ENCODE measurements around the gene C15orf39. TPM values are rescaled to one million over a fixed set of nuclear protein-coding genes. Genes with fewer than 3 reads are reported as not detected.

The C15orf39 gene
- total and polyA plus RNA-seq, 2 experiments from 2014 or later, result 13.4 to 54.1 TPM

- no peak for TF ChIP-seq ZNF462 (CRISPR knock-in tag; IDR thresholded peaks at IDR 0.05)
- no peak for TF ChIP-seq STAT1 (IDR thresholded peaks at IDR 0.05; ENCODE audit: unreplicated experiment)
- no peak for TF ChIP-seq ZNF331 (CRISPR knock-in tag; IDR thresholded peaks at IDR 0.05; ENCODE audit: low read depth)
- TF ChIP-seq CREB1 (CRISPR knock-in tag; IDR thresholded peaks at IDR 0.05; ENCODE audit: low read depth), result no peak
- TF ChIP-seq ETS1 (IDR thresholded peaks at IDR 0.05), result no peak
These were observed 27.0 kb upstream of the C15orf39 start (continued) for GRCh38 chr15:75174729-75175128.

GRCh38 chr15:75176396-75176761 is 25.3 kb upstream of the C15orf39 start:
- Mint-ChIP-seq H3K4me1 (peaks cover 27% of the 10 kb centered on the region), H3K27me3 (ENCODE audit: insufficient read depth, low read depth, poor library complexity) (peaks cover 25% of the 10 kb centered on the region), H3K27ac (no peak overlapping the region), H3K36me3 (ENCODE audit: low read depth) (no peaks in the 10 kb centered on the region), H3K9me3 (no peaks in the 10 kb centered on the region), H3K4me3 (no peak overlapping the region)
- Histone ChIP-seq H3K9me2 (ENCODE audit: insufficient read depth) (no peaks in the 10 kb centered on the region), H3K79me2 (replicated peaks; ENCODE audit: insufficient read depth) (no peaks in the 10 kb centered on the region), H3K27ac (ENCODE audit: low read depth) (no peak overlapping the region), H3K4me2 (no peak overlapping the region), H3K4me3 (no peak overlapping the region), H2AFZ (no peak overlapping the region), H4K20me1 (replicated peaks; ENCODE audit: insufficient read depth) (no peaks in the 10 kb centered on the region), H3K36me3 (ENCODE audit: insufficient read depth) (no peaks in the 10 kb centered on the region), H3K27me3 (ENCODE audit: insufficient read depth) (peaks cover 14% of the 10 kb centered on the region), H3F3A (replicated peaks; ENCODE audit: low read depth) (0 out of 2 replicates have a peak, but pooled peaks cover 7% of the 10 kb centered on the region), H3K4me1 (ENCODE audit: insufficient read depth) (peaks cover 31% of the 10 kb centered on the region)
- DNase-seq (ENCODE audit: low spot score) (no peak), ATAC-seq (no peak)
- TF ChIP-seq NANOG (IDR thresholded peaks at IDR 0.05; ENCODE audit: borderline replicate concordance), result no peak
- no peak for TF ChIP-seq POLR2AphosphoS5 (IDR thresholded peaks at IDR 0.05; ENCODE audit: low read depth)
- TF ChIP-seq CREB1 (CRISPR knock-in tag; IDR thresholded peaks at IDR 0.05; ENCODE audit: low read depth), result no peak
- no peak for TF ChIP-seq ZNF331 (CRISPR knock-in tag; IDR thresholded peaks at IDR 0.05; ENCODE audit: low read depth)
- no peak for TF ChIP-seq ZNF114 (CRISPR knock-in tag; IDR thresholded peaks at IDR 0.05)
- no peak for TF ChIP-seq ZNF462 (CRISPR knock-in tag; IDR thresholded peaks at IDR 0.05)

All from GM23338 (cell line).